ENCODE measurements around the gene MAZ.

DNA sequence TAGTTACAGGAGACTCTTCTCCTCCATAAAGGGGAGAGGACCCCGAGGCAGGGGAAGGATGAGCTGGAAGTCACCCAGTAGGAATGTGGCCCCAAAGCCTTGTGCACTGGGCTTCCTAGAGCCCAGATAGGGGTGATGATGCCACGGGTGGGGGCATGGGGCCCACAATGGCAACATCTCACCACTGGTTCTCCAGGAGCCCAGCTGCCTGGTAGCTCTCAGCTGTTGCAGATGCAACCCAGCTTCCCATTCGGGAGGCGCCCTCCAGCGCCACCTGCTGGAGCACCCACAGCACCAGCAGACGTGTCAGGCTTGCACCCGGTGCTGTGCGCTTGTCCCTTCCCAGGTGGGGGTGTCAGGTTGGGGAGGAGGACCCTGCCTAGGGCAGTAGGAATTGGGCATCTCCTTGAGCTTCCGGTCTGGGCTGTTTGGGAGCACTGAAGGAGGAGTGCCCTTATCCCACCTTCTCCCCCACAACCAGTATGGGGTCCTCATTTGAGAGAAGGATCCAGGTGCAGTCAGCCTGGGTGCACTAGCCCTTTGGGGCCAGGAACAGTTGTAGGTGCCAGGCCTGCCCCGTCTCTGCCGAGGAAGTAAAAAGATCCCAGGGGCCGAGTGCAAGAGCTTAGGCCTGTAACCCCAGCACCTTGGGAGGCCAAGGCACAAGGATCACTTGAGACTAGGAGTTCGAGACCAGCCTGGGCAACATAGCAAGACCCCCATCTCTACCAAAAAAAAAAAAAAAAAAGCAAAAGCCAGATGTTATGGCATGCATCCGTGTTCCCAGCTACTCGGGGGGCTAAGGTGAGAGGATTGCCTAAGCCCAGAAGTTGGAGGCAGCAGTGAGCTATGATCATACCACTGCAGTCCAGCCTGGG is 42.3 kb downstream of the MAZ start:
- TF ChIP-seq EGR1 (IDR thresholded peaks at IDR 0.05) (no peak), TAF1 (IDR thresholded peaks at IDR 0.05; ENCODE audit: low read depth) (no peak), CREB1 (IDR thresholded peaks at IDR 0.05; ENCODE audit: low read depth) (no peak), RAD21 (IDR thresholded peaks at IDR 0.05; ENCODE audit: low read depth) (peak; percentile 74)

All from Ishikawa (cell line).